ENCODE results near the gene SNTN. TPM values are rescaled to one million over a fixed set of nuclear protein-coding genes. Genes with fewer than 3 reads are reported as not detected.

SNTN gene
- total RNA-seq, 1 donor from 2014 or later = 0.22 TPM

GRCh38 chr3:63613561-63613960, 38.9 kb upstream of the SNTN start:
- TF ChIP-seq, protein P1, sequence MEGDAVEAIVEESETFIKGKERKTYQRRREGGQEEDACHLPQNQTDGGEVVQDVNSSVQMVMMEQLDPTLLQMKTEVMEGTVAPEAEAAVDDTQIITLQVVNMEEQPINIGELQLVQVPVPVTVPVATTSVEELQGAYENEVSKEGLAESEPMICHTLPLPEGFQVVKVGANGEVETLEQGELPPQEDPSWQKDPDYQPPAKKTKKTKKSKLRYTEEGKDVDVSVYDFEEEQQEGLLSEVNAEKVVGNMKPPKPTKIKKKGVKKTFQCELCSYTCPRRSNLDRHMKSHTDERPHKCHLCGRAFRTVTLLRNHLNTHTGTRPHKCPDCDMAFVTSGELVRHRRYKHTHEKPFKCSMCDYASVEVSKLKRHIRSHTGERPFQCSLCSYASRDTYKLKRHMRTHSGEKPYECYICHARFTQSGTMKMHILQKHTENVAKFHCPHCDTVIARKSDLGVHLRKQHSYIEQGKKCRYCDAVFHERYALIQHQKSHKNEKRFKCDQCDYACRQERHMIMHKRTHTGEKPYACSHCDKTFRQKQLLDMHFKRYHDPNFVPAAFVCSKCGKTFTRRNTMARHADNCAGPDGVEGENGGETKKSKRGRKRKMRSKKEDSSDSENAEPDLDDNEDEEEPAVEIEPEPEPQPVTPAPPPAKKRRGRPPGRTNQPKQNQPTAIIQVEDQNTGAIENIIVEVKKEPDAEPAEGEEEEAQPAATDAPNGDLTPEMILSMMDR (IDR thresholded peaks at IDR 0.05; ENCODE audit: unreplicated experiment) = no peak
- Mint-ChIP-seq H3K27ac (no peak overlapping the region), H3K27me3 (ENCODE audit: low read depth) (peaks cover 21% of the 10 kb centered on the region), H3K4me3 (no peak overlapping the region), H3K36me3 (no peaks in the 10 kb centered on the region), H3K4me1 (no peaks in the 10 kb centered on the region), H3K9me3 (no peaks in the 10 kb centered on the region)
- no peak for DNase-seq (ENCODE audit: low spot score in 2 of 2, unreplicated experiment in 2 of 2)

GRCh38 chr3:63617391-63617790, 35.1 kb upstream of the SNTN start:
- H3K4me3 Mint-ChIP-seq = no peak overlapping the region
- no peak for DNase-seq (ENCODE audit: low spot score in 2 of 2, unreplicated experiment in 2 of 2)
- H3K36me3 Mint-ChIP-seq = no peaks in the 10 kb centered on the region
- peaks cover 5% of the 10 kb centered on the region for H3K4me1 Mint-ChIP-seq
- H3K27ac Mint-ChIP-seq = no peak overlapping the region
- no peaks in the 10 kb centered on the region for H3K9me3 Mint-ChIP-seq
- H3K27me3 Mint-ChIP-seq (ENCODE audit: low read depth) = peaks cover 21% of the 10 kb centered on the region
- TF ChIP-seq, protein P1 (IDR thresholded peaks at IDR 0.05; ENCODE audit: unreplicated experiment) = no peak

DNA sequence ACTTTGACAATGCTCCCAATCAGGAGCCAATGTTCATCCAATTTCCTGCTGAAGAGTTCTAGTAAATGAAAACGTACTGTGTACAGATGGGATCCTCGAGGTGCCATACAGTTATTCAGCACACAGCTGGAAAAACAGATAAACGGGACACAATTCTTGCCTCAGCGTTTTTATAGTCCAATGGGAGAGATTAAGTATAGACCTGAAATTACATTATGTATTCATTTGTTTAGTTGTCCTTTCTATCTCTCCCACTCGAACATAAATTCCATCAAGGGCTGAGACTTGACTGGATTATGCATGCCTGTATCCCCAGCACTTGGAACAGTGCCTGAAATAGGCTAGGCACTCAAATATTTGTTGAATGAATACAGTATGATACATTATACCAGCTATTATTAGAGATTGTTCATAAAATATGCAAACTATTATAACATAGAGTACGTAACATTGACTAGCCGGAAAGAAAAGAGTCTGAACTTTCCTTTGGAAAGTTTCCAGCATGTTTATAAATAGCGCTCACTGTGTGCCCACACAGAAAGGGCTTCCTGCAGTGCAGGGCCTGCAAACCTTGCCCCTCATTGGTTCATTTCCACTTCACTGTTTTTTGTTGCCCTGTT, 27.4 kb upstream of the SNTN start:
- peaks cover 14% of the 10 kb centered on the region for H3K4me1 Mint-ChIP-seq
- H3K27me3 Mint-ChIP-seq (ENCODE audit: low read depth) = peaks cover 18% of the 10 kb centered on the region
- H3K4me3 Mint-ChIP-seq = no peak overlapping the region
- H3K36me3 Mint-ChIP-seq = no peaks in the 10 kb centered on the region
- no peaks in the 10 kb centered on the region for H3K9me3 Mint-ChIP-seq
- H3K27ac Mint-ChIP-seq = no peak overlapping the region
- DNase-seq (ENCODE audit: low spot score in 2 of 2, unreplicated experiment in 2 of 2) = no peak
- TF ChIP-seq, protein P1 (IDR thresholded peaks at IDR 0.05; ENCODE audit: unreplicated experiment) = no peak

GRCh38 chr3:63631670-63632069, 20.8 kb upstream of the SNTN start:
- DNase-seq (ENCODE audit: low spot score in 2 of 2, unreplicated experiment in 2 of 2) = no peak
- TF ChIP-seq, protein P1 (IDR thresholded peaks at IDR 0.05; ENCODE audit: unreplicated experiment) = no peak
- no peak overlapping the region for H3K27ac Mint-ChIP-seq
- no peaks in the 10 kb centered on the region for H3K4me1 Mint-ChIP-seq
- peaks cover 6% of the 10 kb centered on the region for H3K9me3 Mint-ChIP-seq
- H3K36me3 Mint-ChIP-seq = no peaks in the 10 kb centered on the region
- H3K27me3 Mint-ChIP-seq (ENCODE audit: low read depth) = peaks cover 45% of the 10 kb centered on the region
- no peak overlapping the region for H3K4me3 Mint-ChIP-seq

- Mint-ChIP-seq H3K4me3 (no peak overlapping the region), H3K9me3 (peaks cover 19% of the 10 kb centered on the region), H3K27ac (no peak overlapping the region), H3K4me1 (no peaks in the 10 kb centered on the region), H3K27me3 (ENCODE audit: low read depth) (peaks cover 42% of the 10 kb centered on the region), H3K36me3 (no peaks in the 10 kb centered on the region)
- no peak for DNase-seq (ENCODE audit: low spot score in 2 of 2, unreplicated experiment in 2 of 2)
- TF ChIP-seq, protein P1 (IDR thresholded peaks at IDR 0.05; ENCODE audit: unreplicated experiment) = no peak
These were observed 17.3 kb upstream of the SNTN start for GRCh38 chr3:63635186-63635585.

DNA sequence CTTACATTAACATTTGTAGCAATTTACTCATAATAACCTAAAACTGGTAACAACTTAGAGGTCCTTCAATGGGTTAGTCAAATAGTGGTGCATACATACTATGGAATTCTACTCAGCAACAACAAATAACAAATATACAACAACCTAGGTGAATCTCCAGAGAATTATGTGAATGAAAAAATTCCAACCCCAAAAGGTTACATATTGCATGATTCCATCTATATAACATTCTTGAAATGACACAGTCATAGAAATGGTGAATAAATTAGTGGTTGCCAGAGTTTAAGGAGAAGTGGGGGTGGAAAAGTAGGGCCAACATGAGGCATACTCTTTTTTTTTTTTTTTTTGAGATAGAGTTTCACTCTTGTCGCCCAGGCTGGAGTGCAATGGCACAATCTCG, 12.7 kb upstream of the SNTN start:
- Mint-ChIP-seq H3K27ac (no peak overlapping the region), H3K27me3 (ENCODE audit: low read depth) (peaks cover 24% of the 10 kb centered on the region), H3K9me3 (peaks cover 23% of the 10 kb centered on the region), H3K4me3 (no peak overlapping the region), H3K36me3 (no peaks in the 10 kb centered on the region), H3K4me1 (no peaks in the 10 kb centered on the region)
- DNase-seq (ENCODE audit: low spot score in 2 of 2, unreplicated experiment in 2 of 2) = no peak
- TF ChIP-seq, protein P1 (IDR thresholded peaks at IDR 0.05; ENCODE audit: unreplicated experiment) = no peak

Data from mesothelial cell of epicardium (in vitro differentiated cells).